Urinary bladder (tissue), 4 donors: Measurements from ENCODE around the gene SARM1. TPM values are rescaled to one million over a fixed set of nuclear protein-coding genes. Genes with fewer than 3 reads are reported as not detected.

Experiments
- DNase-seq: peaks from one replicate; pipeline ENCODE4 v3.0.0-alpha.2; 2015; ENCODE audit errors: extremely low spot score
- H3K27ac ChIP-seq: one replicate; pipeline ENCODE4 v1.5.1; 2013; ENCODE audit warnings: low read depth, mild to moderate bottlenecking, moderate library complexity
- H3K36me3 ChIP-seq: one replicate; pipeline ENCODE4 v1.6.1; 2013; ENCODE audit warnings: mild to moderate bottlenecking, moderate library complexity; ENCODE audit not compliant: insufficient read depth
- H3K4me1 ChIP-seq: one replicate; pipeline ENCODE4 v1.6.1; 2013; ENCODE audit warnings: mild to moderate bottlenecking, moderate library complexity; ENCODE audit not compliant: insufficient read depth
- H3K4me3 ChIP-seq: one replicate; pipeline ENCODE4 v1.5.1; 2013; ENCODE audit warnings: low read depth, low read length
- WGBS: extraction: QIAGEN DNeasy Blood & Tissue Kit; methylation state at CpG from one replicate; pipeline ENCODE4 v1.1.7; 2013; 5-methylcytosine and 5-hydroxymethylcytosine counted together
- polyA plus RNA-seq: library from polyadenylated mRNA; stranded (reverse); fragments of 200-250 nt; gene quantifications from one replicate; pipeline ENCODE4 v1.2.3, GENCODE V29; 2013
- total RNA-seq: library from RNA; depleted of rRNA; stranded (reverse); fragments of >200 nt; gene quantifications from one replicate; pipeline ENCODE4 v1.2.3, GENCODE V29; 2014
- donor health status: healthy with polysubstance abuse.
- donor health status: healthy.

Gene SARM1
- total and polyA plus RNA-seq, 2 donors: 10.2 to 16.6 TPM

GRCh38 chr17:28398280-28398981 lies 26.9 kb downstream of the SARM1 start:
- no peak overlapping the region for H3K4me3 ChIP-seq
- no peak for DNase-seq
- H3K36me3 ChIP-seq: no peaks in the 10 kb centered on the region
- no peak overlapping the region for H3K27ac ChIP-seq
- no peaks in the 10 kb centered on the region for H3K4me1 ChIP-seq
- WGBS: 69% methylated on average over 6 of the region's 6 CpGs

DNA sequence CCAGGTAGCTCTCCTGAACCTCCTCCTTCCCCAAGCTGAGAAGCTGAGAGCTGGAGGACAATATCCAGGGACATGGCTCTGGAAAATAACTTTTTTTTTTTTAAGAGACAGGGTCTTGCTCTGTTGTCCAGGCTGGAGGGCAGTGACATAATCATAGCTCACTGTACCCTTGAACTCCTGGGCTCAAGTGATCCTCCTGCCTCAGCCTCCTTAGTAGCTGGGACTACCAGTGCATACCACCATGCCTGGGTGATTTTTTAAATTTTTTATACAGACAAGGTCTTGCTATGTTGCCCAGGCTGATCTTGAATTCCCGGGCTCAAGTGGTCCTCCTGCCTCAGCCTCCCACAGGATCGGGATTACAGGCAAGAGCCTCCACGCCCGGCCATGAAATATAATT lies 28.3 kb downstream of the SARM1 start:
- WGBS: 96% methylated on average over 4 of the region's 4 CpGs
- Histone ChIP-seq H3K27ac (no peak overlapping the region), H3K4me1 (no peaks in the 10 kb centered on the region), H3K4me3 (no peak overlapping the region), H3K36me3 (no peaks in the 10 kb centered on the region)
- DNase-seq: no peak

DNA sequence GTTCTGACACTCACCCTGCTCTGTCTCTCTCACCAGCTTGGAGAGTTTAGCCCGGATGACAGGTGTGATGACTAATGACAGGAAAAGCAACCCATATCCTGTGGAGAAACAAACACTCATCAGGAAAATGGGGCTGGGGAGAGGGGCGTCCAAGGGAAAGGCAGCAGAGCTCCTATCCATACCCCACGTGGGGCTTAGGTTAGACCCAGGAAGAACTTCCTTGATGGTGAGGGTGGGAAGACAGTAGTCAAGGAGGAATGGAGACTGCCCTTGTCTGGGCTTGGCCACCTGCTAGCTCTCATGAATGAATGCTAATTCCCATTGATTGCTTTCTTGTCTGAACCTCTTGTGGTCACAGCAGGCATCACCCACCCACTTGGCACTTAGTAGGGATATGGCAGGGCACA lies 30.7 kb downstream of the SARM1 start:
- Histone ChIP-seq H3K36me3 (no peaks in the 10 kb centered on the region), H3K27ac (no peak overlapping the region), H3K4me1 (no peaks in the 10 kb centered on the region), H3K4me3 (no peak overlapping the region)
- WGBS: 43% methylated on average over 3 of the region's 3 CpGs
- no peak for DNase-seq

GRCh38 chr17:28402844-28403243 lies 31.4 kb downstream of the SARM1 start:
- H3K27ac ChIP-seq: no peak overlapping the region
- no peaks in the 10 kb centered on the region for H3K36me3 ChIP-seq
- H3K4me3 ChIP-seq: no peak overlapping the region
- no peak for DNase-seq
- 85% methylated on average over 6 of the region's 6 CpGs for WGBS
- no peaks in the 10 kb centered on the region for H3K4me1 ChIP-seq

GRCh38 chr17:28404007-28404406 lies 32.5 kb downstream of the SARM1 start:
- no peak overlapping the region for H3K4me3 ChIP-seq
- no peak overlapping the region for H3K27ac ChIP-seq
- 79% methylated on average over 2 of the region's 2 CpGs for WGBS
- H3K4me1 ChIP-seq: no peaks in the 10 kb centered on the region
- no peak for DNase-seq
- H3K36me3 ChIP-seq: no peaks in the 10 kb centered on the region

GRCh38 chr17:28404461-28404811 lies 32.9 kb downstream of the SARM1 start:
- no peak for DNase-seq
- no peak overlapping the region for H3K27ac ChIP-seq
- H3K36me3 ChIP-seq: no peaks in the 10 kb centered on the region
- no peaks in the 10 kb centered on the region for H3K4me1 ChIP-seq
- H3K4me3 ChIP-seq: no peak overlapping the region
- WGBS: 94% methylated on average over 5 of the region's 5 CpGs

DNA sequence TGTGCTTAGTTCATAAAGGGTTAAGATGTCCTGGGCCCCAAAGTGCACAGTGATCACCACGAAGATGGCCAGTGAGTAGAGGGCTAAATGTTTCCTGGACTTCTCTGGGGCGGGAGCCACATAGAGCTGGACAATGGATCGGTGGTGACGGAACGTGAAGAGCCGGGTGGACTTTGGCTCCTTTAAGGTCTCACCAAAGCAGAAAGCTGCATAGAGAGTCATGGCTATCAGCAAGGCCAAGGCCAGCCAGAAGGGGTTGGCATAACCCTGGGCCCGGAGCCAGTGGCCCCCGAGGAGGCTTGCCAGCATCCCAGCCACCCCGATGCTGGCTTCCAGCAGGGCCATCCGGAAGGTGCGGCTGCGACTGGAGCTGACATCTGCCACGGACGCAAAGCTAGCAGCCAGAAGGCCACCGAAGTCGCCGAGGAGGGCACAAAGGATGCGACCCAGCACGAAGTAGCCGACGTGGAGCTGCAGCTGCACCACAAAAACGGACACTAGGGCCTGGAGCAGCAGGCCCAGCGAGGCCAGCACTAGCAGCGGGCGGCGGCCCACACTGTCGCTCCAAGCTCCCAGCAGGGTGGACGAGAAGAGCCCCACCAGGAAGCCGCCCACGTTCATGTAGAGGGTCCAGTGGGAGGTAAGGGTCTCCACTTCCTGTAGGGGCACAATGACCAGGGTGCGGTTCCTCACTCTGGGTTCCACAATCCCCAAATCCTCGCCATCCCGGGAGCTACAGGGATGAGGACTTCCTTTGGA lies 33.5 kb downstream of the SARM1 start:
- Histone ChIP-seq H3K4me1 (no peaks in the 10 kb centered on the region), H3K4me3 (peak overlapping the region; percentile 79), H3K36me3 (no peaks in the 10 kb centered on the region), H3K27ac (no peak overlapping the region)
- 48% methylated on average over 33 of the region's 33 CpGs for WGBS
- DNase-seq: no peak

- no peak within 1 kb of the TSS for H3K27ac ChIP-seq
- H3K4me3 ChIP-seq: peak within 1 kb of the TSS; percentile 79
- no peaks in the 10 kb centered on the region for H3K4me1 ChIP-seq
- WGBS: 1% methylated on average over 70 of the region's 70 CpGs
- H3K36me3 ChIP-seq: no peaks in the 10 kb centered on the region
- DNase-seq: no peak
Measured at GRCh38 chr17:28405632-28406472, 34.4 kb downstream of the SARM1 start, which contains the start of gene SLC46A1. TSS of gene SLC46A1 (minus strand) at chr17:28406212. CDS start at chr17:28406114, 98 bp downstream.

- 21% methylated on average over 9 of the region's 9 CpGs for WGBS
- no peak for DNase-seq
- no peaks in the 10 kb centered on the region for H3K36me3 ChIP-seq
- no peak overlapping the region for H3K27ac ChIP-seq
- H3K4me1 ChIP-seq: no peaks in the 10 kb centered on the region
- H3K4me3 ChIP-seq: peak overlapping the region; percentile 79
Measured at GRCh38 chr17:28406473-28406814, 35.0 kb downstream of the SARM1 start.

DNA sequence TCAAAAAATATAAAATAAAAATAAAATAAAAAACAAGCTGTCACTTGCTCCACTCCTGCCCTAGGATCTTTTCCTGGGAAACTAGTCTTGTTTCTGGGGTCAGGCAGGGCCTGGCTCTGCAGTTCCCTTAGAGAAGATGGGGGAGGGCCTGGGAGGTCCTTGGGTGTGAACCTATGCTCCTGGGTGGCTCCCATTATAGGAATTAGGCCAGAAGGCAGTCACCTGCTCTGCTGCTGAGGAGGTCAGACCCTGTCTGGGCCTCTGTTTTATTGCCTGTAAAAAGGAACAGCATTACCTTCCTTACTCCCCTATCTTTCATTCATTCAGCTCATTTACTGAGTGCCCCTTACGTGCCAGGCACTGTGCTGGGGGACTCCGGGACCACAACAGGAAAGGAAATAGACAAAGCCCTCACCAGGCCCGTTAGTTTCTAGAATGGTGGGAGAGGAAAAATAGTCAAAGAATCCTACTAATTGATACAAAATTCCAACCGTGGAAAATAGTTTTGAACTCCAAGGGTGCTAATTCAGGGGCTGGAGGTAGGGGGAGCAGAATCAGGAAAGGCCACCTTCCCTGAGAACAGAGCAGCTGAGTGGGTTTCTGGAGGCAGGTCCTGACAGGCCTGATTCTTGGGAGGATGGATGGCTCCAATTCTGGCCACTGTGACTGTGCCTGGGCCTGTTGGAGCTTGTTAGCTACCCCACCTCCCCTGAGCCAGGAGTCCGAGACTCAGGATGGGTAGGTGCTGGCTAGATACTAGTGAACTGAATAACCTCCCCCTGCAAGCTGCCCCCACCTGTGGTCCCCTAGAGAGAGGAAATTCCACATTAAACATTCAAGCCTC lies 35.9 kb downstream of the SARM1 start:
- H3K27ac ChIP-seq: no peak overlapping the region
- DNase-seq: peak; percentile 70
- H3K4me3 ChIP-seq: no peak overlapping the region
- no peaks in the 10 kb centered on the region for H3K36me3 ChIP-seq
- WGBS: 77% methylated on average over 5 of the region's 5 CpGs
- no peaks in the 10 kb centered on the region for H3K4me1 ChIP-seq

DNA sequence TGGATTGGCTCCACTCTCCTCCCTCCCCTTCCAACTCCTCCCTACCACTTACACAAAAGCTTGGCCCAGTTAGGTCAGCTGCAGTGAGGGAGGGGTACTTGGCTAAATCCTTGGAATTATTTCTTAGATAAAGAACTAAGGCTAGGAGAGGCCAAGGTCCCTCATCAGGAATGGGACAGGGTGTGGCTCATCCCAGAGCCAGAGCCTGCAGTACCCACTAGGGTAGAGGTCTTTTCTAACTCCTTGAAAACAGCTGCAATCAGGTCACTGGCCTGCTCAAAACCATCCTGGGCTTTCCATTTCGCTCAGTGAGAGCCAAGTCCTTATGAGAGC lies 36.4 kb downstream of the SARM1 start:
- Histone ChIP-seq H3K27ac (no peak overlapping the region), H3K4me3 (no peak overlapping the region), H3K4me1 (no peaks in the 10 kb centered on the region), H3K36me3 (no peaks in the 10 kb centered on the region)
- DNase-seq: no peak
- WGBS: 87% methylated on average over 1 of the region's 1 CpG

- DNase-seq: no peak
- WGBS: 74% methylated on average over 3 of the region's 3 CpGs
- H3K36me3 ChIP-seq: no peaks in the 10 kb centered on the region
Measured at GRCh38 chr17:28412099-28412498, 40.6 kb downstream of the SARM1 start.

DNA sequence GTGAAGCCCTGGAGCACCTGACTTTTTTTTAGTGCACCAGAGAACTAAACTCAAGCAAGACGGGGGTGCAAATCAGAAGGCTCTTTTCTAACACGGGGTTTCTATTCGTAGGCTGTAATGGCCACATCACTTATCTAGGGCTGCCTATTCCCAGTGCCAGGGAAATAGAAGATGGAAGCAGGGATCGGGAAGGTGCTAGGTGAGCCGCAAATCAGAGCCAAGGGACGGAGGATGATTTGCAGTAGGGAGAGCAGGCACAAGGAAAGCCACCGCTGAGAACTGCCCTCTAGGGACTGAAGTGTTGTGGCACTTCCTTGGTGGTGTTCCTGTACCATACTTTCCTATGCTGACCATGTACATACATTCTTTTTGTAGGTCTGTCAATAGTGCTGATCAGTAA lies 42.3 kb downstream of the SARM1 start:
- Histone ChIP-seq H3K4me3 (no peak overlapping the region), H3K36me3 (no peaks in the 10 kb centered on the region), H3K27ac (no peak overlapping the region), H3K4me1 (no peaks in the 10 kb centered on the region)
- 59% methylated on average over 7 of the region's 7 CpGs for WGBS
- DNase-seq: no peak

More at GRCh38 chr17:28412099-28412498, 40.6 kb downstream of the SARM1 start:
- H3K4me1 ChIP-seq: no peaks in the 10 kb centered on the region
- H3K4me3 ChIP-seq: no peak overlapping the region
- no peak overlapping the region for H3K27ac ChIP-seq
